SHP77 treated with DMSO at 0.1 percent for 48 hours (cell line): ENCODE data around the gene ARHGEF35.
"Not testable (repeated sequence)": the region's sequence is repeated elsewhere in the genome, so short reads cannot be mapped to it uniquely, and the experiment has no call there.

Experiments
- DNase-seq: peaks from one replicate; lab custom pipeline; 2025; lab: John Stamatoyannopoulos, UW

The ARHGEF35 gene

GRCh38 chr7:144178380-144179164 is 17.1 kb downstream of the ARHGEF35 start:
- DNase-seq = not testable (repeated sequence)

DNA sequence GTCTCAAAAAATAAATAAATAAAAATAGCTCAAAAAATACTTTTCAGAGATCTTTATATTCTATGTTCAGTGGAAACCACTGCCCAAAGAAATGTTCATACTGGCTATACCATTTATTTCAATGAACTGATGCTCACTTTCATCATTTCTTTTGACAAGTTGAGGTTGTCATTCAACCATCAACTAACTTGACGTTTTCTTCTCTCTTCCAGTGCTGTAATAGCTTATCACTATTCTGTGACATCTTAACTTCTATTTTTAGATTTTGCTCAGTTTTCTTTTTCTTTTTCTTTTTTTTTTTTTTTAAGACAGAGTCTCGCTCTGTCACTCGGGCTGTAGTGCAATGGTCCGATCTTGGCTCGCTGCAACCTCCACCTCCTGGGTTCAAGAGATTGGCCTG is 21.0 kb downstream of the ARHGEF35 start:
- DNase-seq = no peak

GRCh38 chr7:144171594-144172350 is 23.9 kb downstream of the ARHGEF35 start:
- DNase-seq = not testable (repeated sequence)

GRCh38 chr7:144164784-144165183 is 30.8 kb downstream of the ARHGEF35 start:
- DNase-seq = no peak

- no peak for DNase-seq
These were observed 36.8 kb downstream of the ARHGEF35 start for GRCh38 chr7:144158861-144159260.

DNA sequence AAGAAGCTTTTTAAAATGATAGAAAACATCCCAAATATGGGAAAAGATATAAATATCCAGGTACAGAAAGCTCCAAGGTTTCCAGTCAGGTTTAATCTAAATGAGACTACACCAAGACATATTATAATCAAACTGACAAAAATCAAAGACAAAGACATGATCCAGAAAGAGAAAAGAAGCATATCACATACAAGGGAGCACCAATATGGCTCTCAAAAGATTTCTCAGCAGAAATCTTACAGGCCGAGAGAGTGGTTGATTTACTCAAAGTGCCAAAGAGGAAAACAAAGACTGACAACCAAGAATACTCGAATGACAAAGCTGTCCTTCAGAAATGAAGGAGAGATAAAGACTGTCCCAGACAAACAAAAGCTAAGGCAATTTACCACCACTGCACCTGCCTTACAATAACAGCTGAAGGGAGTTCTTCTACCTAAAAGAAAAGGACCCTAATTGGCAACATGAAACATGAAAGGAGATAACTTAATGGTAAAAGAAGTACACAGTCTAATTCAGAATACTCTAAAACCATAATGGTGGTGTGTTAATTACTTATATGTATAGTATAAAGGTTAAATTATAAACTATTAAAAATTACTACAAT is 47.3 kb downstream of the ARHGEF35 start:
- DNase-seq = no peak

- DNase-seq = no peak
These were observed 51.2 kb downstream of the ARHGEF35 start for GRCh38 chr7:144144426-144144825.

DNA sequence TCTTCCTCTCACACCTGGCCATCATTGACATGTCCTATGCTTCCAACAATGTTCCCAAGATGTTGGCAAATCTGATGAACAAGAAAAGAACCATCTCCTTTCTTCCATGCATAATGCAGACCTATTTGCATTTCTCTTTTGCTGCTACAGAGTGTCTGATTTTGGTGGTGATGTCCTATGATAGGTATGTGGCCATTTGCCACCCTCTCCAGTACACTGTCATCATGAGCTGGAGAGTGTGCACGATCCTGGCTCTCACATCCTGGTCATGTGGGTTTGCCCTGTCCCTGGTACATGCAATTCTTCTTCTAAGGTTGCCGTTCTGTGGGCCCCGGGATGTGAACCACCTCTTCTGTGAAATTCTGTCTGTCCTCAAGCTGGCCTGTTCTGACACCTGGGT is 53.4 kb downstream of the ARHGEF35 start:
- DNase-seq = no peak

DNA sequence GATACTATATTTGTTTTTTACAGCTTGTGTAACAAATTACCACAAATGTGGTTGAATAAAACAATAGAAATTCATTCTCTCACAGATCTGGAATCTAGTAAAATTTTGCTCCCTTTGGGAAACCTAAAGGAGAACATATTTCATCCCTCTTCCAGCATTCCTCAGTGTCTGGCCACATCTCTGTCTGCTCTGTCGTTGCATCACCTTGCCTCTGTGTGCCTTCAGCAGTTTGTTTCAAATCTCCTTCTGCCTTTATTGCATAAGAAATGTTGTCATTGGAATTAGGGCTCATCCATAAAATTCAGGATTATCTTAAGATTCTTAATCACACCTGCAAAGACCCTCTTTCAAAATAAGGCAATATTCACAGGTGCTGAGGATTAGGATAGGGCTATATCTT is 58.1 kb downstream of the ARHGEF35 start:
- DNase-seq = no peak
